SK-N-SH (cell line): ENCODE data around the gene AKT3. TPM values are rescaled to one million over a fixed set of nuclear protein-coding genes. Genes with fewer than 3 reads are reported as not detected.

Experiments
- CTCF ChIA-PET: fragments of 300-600, 350-600 bp; formaldehyde crosslinking; extraction: SDS; loops from one replicate; lab custom pipeline; 2021; lab: Yijun Ruan, JAX
- POLR2A ChIA-PET: fragments of 350-600 bp; sonication (Branson Sonifier 250); formaldehyde crosslinking; extraction: SDS; loops from one replicate; lab custom pipeline; 2020; ENCODE audit warnings: antibody characterized with exemption, inconsistent platforms; lab: Yijun Ruan, JAX
- DNase-seq: peaks from one replicate; pipeline ENCODE4 v3.0.0; 2012
- H2AFZ ChIP-seq: fragments of 200-600 bp; sonication (generic); 2 replicates; pipeline ENCODE4 v1.8.1; 2016; ENCODE audit warnings: antibody characterized with exemption, mild to moderate bottlenecking, low read depth
- H3F3A ChIP-seq: fragments of 200-600 bp; sonication (generic); replicated peaks from 2 replicates; pipeline ENCODE3; 2016; ENCODE audit warnings: antibody characterized with exemption, mild to moderate bottlenecking; ENCODE audit not compliant: insufficient read depth
- H3K27ac ChIP-seq, 2 experiments: fragments of 200-500 bp in 1 of 2; fragments of 200-600 bp in 1 of 2; sonication (Bioruptor generic) in 1 of 2; sonication (generic), shearing (Covaris generic) in 1 of 2; 2 replicates each; pipeline versions ENCODE4 v1.5.1 to v1.6.1; 2014 to 2016; ENCODE audit warnings: low read depth in 2 of 2, inconsistent platforms in 1 of 2, low read length in 1 of 2, mild to moderate bottlenecking in 1 of 2, mixed read lengths in 1 of 2
- H3K27me3 ChIP-seq: fragments of 200-600 bp; sonication (generic), shearing (Covaris generic); 2 replicates; pipeline ENCODE4 v1.6.1; 2016; ENCODE audit warnings: mixed run types; ENCODE audit not compliant: insufficient read depth
- H3K36me3 ChIP-seq, 2 experiments: fragments of 200-500 bp in 1 of 2; fragments of 200-600 bp in 1 of 2; sonication (Bioruptor generic) in 1 of 2; sonication (generic) in 1 of 2; replicated peaks in 1 of 2; 2 replicates each; pipeline versions ENCODE3 to v1.5.1; 2014 to 2016; ENCODE audit warnings: low read length in 1 of 2, mild to moderate bottlenecking in 1 of 2; ENCODE audit not compliant: insufficient read depth in 2 of 2, control insufficient read depth in 1 of 2
- H3K4me1 ChIP-seq, 2 experiments: fragments of 200-500 bp in 1 of 2; fragments of 200-600 bp in 1 of 2; sonication (Bioruptor generic) in 1 of 2; sonication (generic), shearing (Covaris generic) in 1 of 2; 2 replicates each; pipeline versions ENCODE4 v1.5.1 to v1.6.1; 2014 to 2016; ENCODE audit warnings: low read depth in 1 of 2, low read length in 1 of 2, mixed run types in 1 of 2; ENCODE audit not compliant: insufficient read depth in 2 of 2, control insufficient read depth in 1 of 2
- H3K4me2 ChIP-seq: fragments of 200-600 bp; sonication (generic), shearing (Covaris generic); 2 replicates; pipeline ENCODE4 v1.6.1; 2017; ENCODE audit warnings: mixed run types
- H3K4me3 ChIP-seq, 2 experiments: fragments of 200-500 bp in 1 of 2; fragments of 200-600 bp in 1 of 2; sonication (Bioruptor generic) in 1 of 2; sonication (generic), shearing (Covaris generic) in 1 of 2; 2 replicates each; pipeline versions ENCODE4 v1.5.1 to v1.8.1; 2014 to 2016; ENCODE audit warnings: low read depth in 2 of 2, inconsistent platforms in 1 of 2, low read length in 1 of 2, mild to moderate bottlenecking in 1 of 2, mixed read lengths in 1 of 2, moderate library complexity in 1 of 2
- H3K79me2 ChIP-seq: fragments of 200-600 bp; sonication (generic); 2 replicates; pipeline ENCODE4 v1.8.1; 2017; ENCODE audit warnings: mild to moderate bottlenecking; ENCODE audit not compliant: insufficient read depth
- H3K9ac ChIP-seq: fragments of 200-600 bp; sonication (generic); 2 replicates; pipeline ENCODE4 v1.6.1; 2017; ENCODE audit warnings: mixed run types
- H3K9me2 ChIP-seq: fragments of 200-600 bp; sonication (generic); 2 replicates; pipeline ENCODE4 v1.6.1; 2017; ENCODE audit warnings: mixed run types
- H3K9me3 ChIP-seq: fragments of 200-600 bp; sonication (generic); 2 replicates; pipeline ENCODE4 v1.6.1; 2017; ENCODE audit warnings: mixed run types, mild to moderate bottlenecking, moderate library complexity
- H4K20me1 ChIP-seq: fragments of 200-600 bp; sonication (generic); 2 replicates; pipeline ENCODE4 v1.6.1; 2017; ENCODE audit warnings: mild to moderate bottlenecking, mixed run types; ENCODE audit not compliant: insufficient read depth
- CHD2 ChIP-seq: fragments of 150-350 bp; IDR thresholded peaks from 2 replicates; pipeline ENCODE4 v1.6.1; 2018; ENCODE audit warnings: low read length; ENCODE audit not compliant: partially characterized antibody
- CTCF ChIP-seq: fragments of 200-600 bp; sonication (generic); IDR thresholded peaks from 2 replicates; pipeline ENCODE4 v1.6.1; 2017; ENCODE audit warnings: antibody characterized with exemption, mild to moderate bottlenecking, moderate library complexity
- FOXJ3 ChIP-seq: sonication (generic); formaldehyde crosslinking; IDR thresholded peaks from 2 replicates; pipeline ENCODE4 v1.5.1; 2020; ENCODE audit warnings: mild to moderate bottlenecking, missing genetic modification reagents
- FOXM1 ChIP-seq: IDR thresholded peaks from 2 replicates; pipeline ENCODE4 v1.4.0; 2012; ENCODE audit warnings: low read depth, mild to moderate bottlenecking
- GATA2 ChIP-seq: sonication (generic); formaldehyde crosslinking; IDR thresholded peaks from 2 replicates; pipeline ENCODE4 v1.5.0; 2020; ENCODE audit warnings: mild to moderate bottlenecking, missing genetic modification reagents
- IRF3 ChIP-seq: fragments of 150-350 bp; IDR thresholded peaks from 2 replicates; pipeline ENCODE4 v1.6.1; 2016; ENCODE audit warnings: mild to moderate bottlenecking, low read depth, low read length
- JUND ChIP-seq: IDR thresholded peaks from 2 replicates; pipeline ENCODE4 v1.4.0; 2012
- MAX ChIP-seq: IDR thresholded peaks from 2 replicates; pipeline ENCODE4 v1.4.0; 2012; ENCODE audit warnings: low read depth
- MXI1 ChIP-seq: IDR thresholded peaks from 2 replicates; pipeline ENCODE4 v1.6.1; 2012; ENCODE audit warnings: mild to moderate bottlenecking, low read depth, low read length, improper control_type of control experiment
- NFIC ChIP-seq: IDR thresholded peaks from 2 replicates; pipeline ENCODE4 v1.4.0; 2012; ENCODE audit warnings: borderline replicate concordance
- NRF1 ChIP-seq: IDR thresholded peaks from 2 replicates; pipeline ENCODE4 v1.6.1; 2012; ENCODE audit warnings: low read depth, mild to moderate bottlenecking, low read length
- PBX3 ChIP-seq: IDR thresholded peaks from 2 replicates; pipeline ENCODE4; 2012
- RFX5 ChIP-seq: IDR thresholded peaks from 2 replicates; pipeline ENCODE4 v1.6.1; 2012; ENCODE audit warnings: mild to moderate bottlenecking, improper control_type of control experiment, low read length
- SMC3 ChIP-seq: IDR thresholded peaks from 2 replicates; pipeline ENCODE4 v1.6.1; 2012; ENCODE audit warnings: low read depth, low read length, improper control_type of control experiment
- TCF12 ChIP-seq: IDR thresholded peaks from 2 replicates; pipeline ENCODE4 v1.4.0; 2012
- TEAD4 ChIP-seq: IDR thresholded peaks from 2 replicates; pipeline ENCODE4 v1.4.0; 2012; ENCODE audit warnings: mild to moderate bottlenecking, borderline replicate concordance; ENCODE audit not compliant: insufficient read depth
- USF2 ChIP-seq: fragments of 150-350 bp; IDR thresholded peaks from 2 replicates; pipeline ENCODE4 v1.6.1; 2017; ENCODE audit warnings: antibody characterized with exemption, low read length, low read depth, borderline replicate concordance
- WGBS: methylation state at CpG from one replicate; pipeline ENCODE4 v1.1.6; 2017; ENCODE audit warnings: low lambda C conversion rate; 5-methylcytosine and 5-hydroxymethylcytosine counted together
- polyA plus RNA-seq, 3 experiments: library from polyadenylated mRNA; depleted of rRNA; stranded (reverse); fragments of >200 nt; gene quantifications; 2 replicates each; pipeline ENCODE4 v1.2.3, GENCODE V29; 2012

The AKT3 gene
- polyA plus RNA-seq, 1 of the 3 experiments (the other 2 are of a cell fraction): 12.7 TPM

GRCh38 chr1:243706563-243706962 is 143.5 kb downstream of the AKT3 start:
- Histone ChIP-seq H3K9me3 (no peaks in the 10 kb centered on the region), H3K36me3 (peaks cover 0 to 2% of the 10 kb centered on the region in 2 experiments), H2AFZ (no peak overlapping the region), H3K4me1 (no peaks in the 10 kb centered on the region; a peak in 2 of 4 replicates), H3K27ac (no peak overlapping the region), H4K20me1 (no peaks in the 10 kb centered on the region), H3K9me2 (no peaks in the 10 kb centered on the region), H3K4me3 (no peak overlapping the region), H3K27me3 (no peaks in the 10 kb centered on the region), H3K9ac (no peak overlapping the region), H3K4me2 (no peak overlapping the region), H3F3A (no peaks in the 10 kb centered on the region), H3K79me2 (peaks cover 64% of the 10 kb centered on the region)
- POLR2A ChIA-PET: no interaction called here
- no peak for DNase-seq
- CTCF ChIA-PET: interaction anchor here (1.2 kb wide), 1 partner anchor 43 kb away, joined by 5 read pairs; no protein-coding TSS in a partner anchor
- 98% methylated on average over 2 of the region's 2 CpGs for WGBS
- TF ChIP-seq SMC3: no peak

GRCh38 chr1:243705585-243705984 is 144.5 kb downstream of the AKT3 start:
- DNase-seq: no peak
- no peaks in the 10 kb centered on the region for H4K20me1 ChIP-seq
- H3K36me3 ChIP-seq: peaks cover 0 to 2% of the 10 kb centered on the region in 2 experiments
- peaks cover 61% of the 10 kb centered on the region for H3K79me2 ChIP-seq
- 88% methylated on average over 4 of the region's 4 CpGs for whole genome bisulfite sequencing
- no peak overlapping the region for H3K27ac ChIP-seq
- no peak overlapping the region for H3K4me2 ChIP-seq
- H3K9ac ChIP-seq: no peak overlapping the region
- H3K9me2 ChIP-seq: no peaks in the 10 kb centered on the region
- H3K9me3 ChIP-seq: no peaks in the 10 kb centered on the region
- H3K27me3 ChIP-seq: no peaks in the 10 kb centered on the region
- POLR2A ChIA-PET: no interaction called here
- H3F3A ChIP-seq: no peaks in the 10 kb centered on the region
- H3K4me1 ChIP-seq: no peaks in the 10 kb centered on the region; a peak in 1 of 4 replicates
- H2AFZ ChIP-seq: no peak overlapping the region
- H3K4me3 ChIP-seq: no peak overlapping the region
- CTCF ChIA-PET: interaction anchor here (2.1 kb wide), 1 partner anchor 11 kb away, joined by 6 read pairs; no protein-coding TSS in a partner anchor
- TF ChIP-seq NRF1: no peak
- TF ChIP-seq USF2: no peak
- no peak for TF ChIP-seq NFIC
- TF ChIP-seq PBX3: no peak
- TF ChIP-seq, all 33 proteins: peak for 0

- Histone ChIP-seq H3K9me3 (no peaks in the 10 kb centered on the region), H4K20me1 (no peaks in the 10 kb centered on the region), H3K9me2 (no peaks in the 10 kb centered on the region), H3K27ac (no peak overlapping the region), H3K4me3 (no peak overlapping the region), H3K36me3 (no peaks in the 10 kb centered on the region), H3K79me2 (peaks cover 45% of the 10 kb centered on the region), H2AFZ (no peak overlapping the region), H3F3A (no peaks in the 10 kb centered on the region), H3K9ac (no peak overlapping the region), H3K4me1 (no peaks in the 10 kb centered on the region; a peak in 1 of 4 replicates), H3K27me3 (no peaks in the 10 kb centered on the region), H3K4me2 (no peak overlapping the region)
- TF ChIP-seq RFX5 (no peak), MAX (no peak), PBX3 (no peak), JUND (no peak), CTCF (no peak), CHD2 (no peak), IRF3 (no peak), MXI1 (no peak), FOXM1 (no peak), FOXJ3 (CRISPR knock-in tag) (no peak), TCF12 (no peak), GATA2 (CRISPR knock-in tag) (no peak), TEAD4 (no peak)
- ChIA-PET CTCF (no interaction called here), POLR2A (no interaction called here)
- no peak for DNase-seq
- WGBS: 93% methylated on average over 3 of the region's 3 CpGs
Observed at GRCh38 chr1:243701872-243702271, 148.2 kb downstream of the AKT3 start.
